K562 (cell line): ENCODE measurements around the gene TGFBR1. TPM values are rescaled to one million over a fixed set of nuclear protein-coding genes. Genes with fewer than 3 reads are reported as not detected.
A peak's percentile ranks its signal among the peaks of the same experiment; 100 is the strongest.

ENCODE experiments used
- ARID2 ChIP-seq: fragments of 450-650 bp; IDR thresholded peaks from 2 replicates; pipeline ENCODE4 v1.6.1; 2017; ENCODE audit warnings: antibody characterized with exemption, mild to moderate bottlenecking
- FOXK2 ChIP-seq, 2 experiments: fragments of 450-650 bp; IDR thresholded peaks in 1 of 2; conservative IDR thresholded peaks in 1 of 2; 2 replicates each; pipeline ENCODE4 v1.6.1; 2016; ENCODE audit warnings: low read depth in 2 of 2, mild to moderate bottlenecking in 1 of 2
- NFATC3 ChIP-seq: fragments of 450-650 bp; IDR thresholded peaks from 2 replicates; pipeline ENCODE4 v1.6.1; 2017; ENCODE audit warnings: mild to moderate bottlenecking
- NR2C1 ChIP-seq, 2 experiments: fragments of 450-650 bp; IDR thresholded peaks; 2 replicates each; pipeline ENCODE4 v1.6.1; 2017; ENCODE audit warnings: mild to moderate bottlenecking in 2 of 2, antibody characterized with exemption in 1 of 2, inconsistent platforms in 1 of 2, missing compliant biosample characterization in 1 of 2, missing genetic modification characterization in 1 of 2
- NUFIP1 ChIP-seq: fragments of 450-650 bp; IDR thresholded peaks from 2 replicates; pipeline ENCODE4 v1.6.1; 2018; ENCODE audit not compliant: partially characterized antibody
- PPARD ChIP-seq: fragments of 250-450 bp; sonication (Bioruptor Pico); IDR thresholded peaks from 2 replicates; pipeline ENCODE4 v1.8.0; 2022; ENCODE audit warnings: inconsistent platforms, mild to moderate bottlenecking, moderate library complexity
- RHOXF2B ChIP-seq: fragments of 250-450 bp; sonication (Bioruptor Pico); conservative IDR thresholded peaks from 2 replicates; pipeline ENCODE4 v1.5.1; 2021
- RREB1 ChIP-seq: fragments of 250-450 bp; sonication (Bioruptor Pico); IDR thresholded peaks from 2 replicates; pipeline ENCODE4 v1.4.0; 2020
- STAT6 ChIP-seq: sonication (generic); formaldehyde crosslinking; IDR thresholded peaks from 2 replicates; pipeline ENCODE4 v1.8.1; 2023; ENCODE audit warnings: mild to moderate bottlenecking, missing genetic modification reagents
- TBL1XR1 ChIP-seq, 2 experiments: IDR thresholded peaks; 2 replicates each; pipeline ENCODE4 v1.6.1; 2012; ENCODE audit warnings: improper control_type of control experiment in 2 of 2, low read length in 2 of 2, mild to moderate bottlenecking in 1 of 2
- TBP ChIP-seq: optimal IDR thresholded peaks from 2 replicates; pipeline ENCODE3; 2011; ENCODE audit warnings: low read depth, low read length, improper control_type of control experiment
- TCF7L2 ChIP-seq: fragments of 150-350 bp; IDR thresholded peaks from 2 replicates; pipeline ENCODE4 v1.6.1; 2016; ENCODE audit warnings: low read depth, mild to moderate bottlenecking, low read length, moderate library complexity
- ZNF586 ChIP-seq: fragments of 450-650 bp; formaldehyde crosslinking; conservative IDR thresholded peaks from 2 replicates; pipeline ENCODE4 v1.4.0; 2020; ENCODE audit warnings: mild to moderate bottlenecking, moderate library complexity
- ZNF592 ChIP-seq: fragments of 450-650 bp; IDR thresholded peaks from 2 replicates; pipeline ENCODE4 v1.6.1; 2017; ENCODE audit warnings: antibody characterized with exemption, mild to moderate bottlenecking
- polyA plus RNA-seq, 8 experiments: library from polyadenylated mRNA; depleted of rRNA in 4 of 8; stranded (reverse) in 5 of 8; unstranded in 3 of 8; fragments of >200 nt; fragmentation: Nextera tagmentation in 2 of 8; fragmentation: Illumina TruSeq in 1 of 8; extraction: Ambion mirVana in 2 of 8; extraction: Trizol in 1 of 8; gene quantifications; 2 replicates each; pipeline versions ENCODE4 v1.2.1 to v1.2.3, GENCODE V29; 2011 to 2014; ENCODE audit warnings: inconsistent platforms in 1 of 8, missing spikeins in 1 of 8
- total RNA-seq, 7 experiments: library from RNA; depleted of rRNA in 6 of 7; stranded (reverse); fragments of >200 nt in 6 of 7; fragmentation: Illumina TruSeq in 2 of 7; extraction: Trizol in 2 of 7; gene quantifications; 2 replicates each; pipeline versions ENCODE4 v1.2.1 to v1.2.3, GENCODE V29; 2011 to 2021; ENCODE audit warnings: low replicate concordance in 1 of 7

Gene TGFBR1
- total and polyA plus RNA-seq, 9 of the 15 experiments (the other 6 are each of a cell fraction or from before 2014, with no cell fraction given): 15.5 to 62.4 (median 42.7) TPM

- TF ChIP-seq STAT6 (CRISPR knock-in tag): no peak
- TF ChIP-seq PPARD (CRISPR knock-in tag): no peak
- no peak for TF ChIP-seq NFATC3
- TF ChIP-seq TCF7L2: no peak
- peak; percentile 66 for TF ChIP-seq ZNF592
- peak; percentile 30 for TF ChIP-seq TBP
- no peak for TF ChIP-seq RHOXF2B
- 0 out of 2 replicates have a peak, but pooled peaks have one; percentile 20 for TF ChIP-seq RREB1 (CRISPR knock-in tag)
- no peak for TF ChIP-seq NUFIP1
- TF ChIP-seq ZNF586: no peak
- peak in 1 of 2 experiments; percentile 67; a peak in 1 of 4 replicates for TF ChIP-seq TBL1XR1 (IDR thresholded peaks at IDR 0.05; ENCODE audit: low read length in 2 of 2)
- 0 out of 4 replicates have a peak, but pooled peaks have one; percentile 15 to 27 for TF ChIP-seq FOXK2 (conservative IDR thresholded peaks at IDR 0.05 in 1 of 2, IDR thresholded peaks at IDR 0.05 in 1 of 2; ENCODE audit: low read depth in 2 of 2)
- TF ChIP-seq ARID2: no peak
- no peak for TF ChIP-seq NR2C1 (IDR thresholded peaks at IDR 0.05)
- no peak for TF ChIP-seq NR2C1 (tag; IDR thresholded peaks at IDR 0.05)
Measured at GRCh38 chr9:99057665-99058625, 47.0 kb upstream of the TGFBR1 start (continued).
